Left cardiac atrium (tissue), 4 donors: Measurements from ENCODE around the gene CCL22. TPM values are rescaled to one million over a fixed set of nuclear protein-coding genes. Genes with fewer than 3 reads are reported as not detected.
"Not testable (repeated sequence)": the region's sequence is repeated elsewhere in the genome, so short reads cannot be mapped to it uniquely, and the experiment has no call there.

Experiments used
- ATAC-seq, 2 donors: fragments of 200-7000 bp; cut with Tn5 transposase; one replicate each; pipeline ENCODE4 v1.9.1; 2020; ENCODE audit warnings: mild to moderate bottlenecking in 2 of 2, moderate library complexity in 2 of 2
- DNase-seq: peaks from one replicate; pipeline ENCODE4 v3.0.0-alpha.2; 2020
- intact Hi-C, 2 donors: fragments of 100-400 bp; cut with DNase I; formaldehyde crosslinking; loops; one replicate each; pipeline versions ENCODE4 v1.14.1 to v1.15.1; 2022 to 2023
- total RNA-seq, 2 donors: library from RNA; stranded (reverse); fragmentation: NEBNext Ultra II Directional; extraction: Animal tissue kit (Norgen Biotek cat#: 25700); gene quantifications; one replicate each; pipeline ENCODE4 v1.2.1, GENCODE V29; 2021
- donor health status: DM: no; HTN: yes; CAD: no.
- donor health status: DM: no; HTN: yes; CAD: no; lungs with severe emphysema.
- donor health status: DM: yes; HTN: yes; CAD: no.
- donor health status: Dilated cardiomyopathy.

Gene CCL22
- total RNA-seq, 2 donors from 2014 or later = 0.06 to 0.10 TPM

GRCh38 chr16:57387598-57388354, 29.2 kb downstream of the CCL22 start:
- no peak for DNase-seq
- intact Hi-C loops = no loop called here
- ATAC-seq = no peak

- no peak for DNase-seq
- no peak for ATAC-seq
- intact Hi-C loops = no loop called here
Measured at GRCh38 chr16:57388359-57389086, 29.9 kb downstream of the CCL22 start.

GRCh38 chr16:57389087-57389468, 30.5 kb downstream of the CCL22 start:
- ATAC-seq (no peak), DNase-seq (no peak)
- intact Hi-C loops = no loop called here

- DNase-seq (no peak), ATAC-seq (peak in 1 of 2 donors; percentile 47)
- intact Hi-C loops = no loop called here
Measured at GRCh38 chr16:57390636-57391295, 32.2 kb downstream of the CCL22 start.

- DNase-seq (no peak), ATAC-seq (no peak)
- intact Hi-C loops = no loop called here
Measured at GRCh38 chr16:57391300-57391699, 32.7 kb downstream of the CCL22 start.

GRCh38 chr16:57391708-57392107, 33.1 kb downstream of the CCL22 start:
- intact Hi-C loops = no loop called here
- DNase-seq (no peak), ATAC-seq (no peak)

GRCh38 chr16:57392694-57393093, 34.1 kb downstream of the CCL22 start:
- no peak for ATAC-seq
- intact Hi-C loops = no loop called here
- DNase-seq = no peak

- ATAC-seq = peak in 1 of 2 donors; percentile 33
- no peak for DNase-seq
- intact Hi-C loops = no loop called here
Measured at GRCh38 chr16:57394444-57394843, 35.9 kb downstream of the CCL22 start.

GRCh38 chr16:57395026-57395425, 36.4 kb downstream of the CCL22 start:
- intact Hi-C loops = no loop called here
- no peak for ATAC-seq
- DNase-seq = no peak

GRCh38 chr16:57396786-57397185, 38.2 kb downstream of the CCL22 start:
- intact Hi-C loops = no loop called here

GRCh38 chr16:57397493-57397892, 38.9 kb downstream of the CCL22 start:
- intact Hi-C loops, DNase-seq, ATAC-seq: not testable (repeated sequence)

More at GRCh38 chr16:57396786-57397185, 38.2 kb downstream of the CCL22 start:
- DNase-seq (no peak), ATAC-seq (no peak)

GRCh38 chr16:57401943-57402640, 43.5 kb downstream of the CCL22 start:
- intact Hi-C loops = no loop called here
- DNase-seq (no peak), ATAC-seq (no peak)

- intact Hi-C loops = no loop called here
- ATAC-seq = no peak
- no peak for DNase-seq
Measured at GRCh38 chr16:57403965-57404817, 45.6 kb downstream of the CCL22 start, which contains the start of gene CCL17. CCL17 (plus strand) TSS chr16:57404767; CDS start chr16:57413933, 9,166 bp downstream.

- DNase-seq (no peak), ATAC-seq (no peak)
- intact Hi-C loops = no loop called here
Measured at GRCh38 chr16:57405097-57405496, 46.5 kb downstream of the CCL22 start.

- intact Hi-C loops = no loop called here
- DNase-seq (no peak), ATAC-seq (no peak)
Measured at GRCh38 chr16:57406881-57407280, 48.3 kb downstream of the CCL22 start.

- ATAC-seq (no peak), DNase-seq (no peak)
- intact Hi-C loops = no loop called here
Measured at GRCh38 chr16:57407521-57408353, 49.2 kb downstream of the CCL22 start.

GRCh38 chr16:57409065-57409464, 50.5 kb downstream of the CCL22 start:
- DNase-seq (no peak), ATAC-seq (peak; percentile 23 to 35)
- intact Hi-C loops = no loop called here
